Measurements from ENCODE around the gene SATB2. TPM values are rescaled to one million over a fixed set of nuclear protein-coding genes. Genes with fewer than 3 reads are reported as not detected.

SATB2 gene
- total RNA-seq, 3 donors from 2014 or later = 2.3 to 12.2 (median 8.2) TPM

DNA sequence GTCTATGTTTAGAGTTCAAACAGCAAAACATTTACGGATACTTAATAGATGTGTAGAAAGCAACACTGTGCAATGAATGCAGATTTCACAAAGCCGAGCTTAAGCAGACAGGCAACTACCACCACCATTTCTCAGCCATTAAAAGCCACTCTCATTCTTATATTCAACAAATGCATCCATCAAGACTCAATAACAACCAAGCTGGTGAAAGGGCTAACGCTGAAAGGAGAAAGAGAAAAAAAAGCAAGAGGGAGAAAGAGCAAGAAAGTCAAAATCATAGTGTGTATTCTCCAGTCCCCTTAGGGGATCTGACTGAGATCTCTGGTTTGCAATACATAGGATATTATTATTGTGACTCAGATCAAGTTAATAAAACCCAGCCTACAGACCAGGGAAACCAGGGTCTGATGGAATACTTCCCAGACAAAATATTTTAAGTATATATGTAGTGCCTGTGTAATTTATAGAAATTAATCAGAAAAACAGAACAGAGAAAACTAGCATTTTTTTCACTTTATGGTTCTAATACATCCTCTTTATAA is 14.1 kb downstream of the SATB2 start:
- intact Hi-C loops (cut with DNase I; ENCODE audit: low total_unique reads) = no loop called here
- Histone ChIP-seq H3K4me1 (no peaks in the 10 kb centered on the region), H3K4me3 (no peak overlapping the region), H3K9me3 (no peaks in the 10 kb centered on the region), H3K27ac (no peak overlapping the region), H3K27me3 (peaks cover 0 to 4% of the 10 kb centered on the region in 2 donors), H3K36me3 (no peaks in the 10 kb centered on the region)
- DNase-seq (ENCODE audit: low spot score in 2 of 2) = no peak
- no peak for TF ChIP-seq POLR2A (IDR thresholded peaks at IDR 0.05)
- TF ChIP-seq, protein P1, sequence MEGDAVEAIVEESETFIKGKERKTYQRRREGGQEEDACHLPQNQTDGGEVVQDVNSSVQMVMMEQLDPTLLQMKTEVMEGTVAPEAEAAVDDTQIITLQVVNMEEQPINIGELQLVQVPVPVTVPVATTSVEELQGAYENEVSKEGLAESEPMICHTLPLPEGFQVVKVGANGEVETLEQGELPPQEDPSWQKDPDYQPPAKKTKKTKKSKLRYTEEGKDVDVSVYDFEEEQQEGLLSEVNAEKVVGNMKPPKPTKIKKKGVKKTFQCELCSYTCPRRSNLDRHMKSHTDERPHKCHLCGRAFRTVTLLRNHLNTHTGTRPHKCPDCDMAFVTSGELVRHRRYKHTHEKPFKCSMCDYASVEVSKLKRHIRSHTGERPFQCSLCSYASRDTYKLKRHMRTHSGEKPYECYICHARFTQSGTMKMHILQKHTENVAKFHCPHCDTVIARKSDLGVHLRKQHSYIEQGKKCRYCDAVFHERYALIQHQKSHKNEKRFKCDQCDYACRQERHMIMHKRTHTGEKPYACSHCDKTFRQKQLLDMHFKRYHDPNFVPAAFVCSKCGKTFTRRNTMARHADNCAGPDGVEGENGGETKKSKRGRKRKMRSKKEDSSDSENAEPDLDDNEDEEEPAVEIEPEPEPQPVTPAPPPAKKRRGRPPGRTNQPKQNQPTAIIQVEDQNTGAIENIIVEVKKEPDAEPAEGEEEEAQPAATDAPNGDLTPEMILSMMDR (IDR thresholded peaks at IDR 0.05) = no peak
- no peak for TF ChIP-seq POLR2AphosphoS5 (IDR thresholded peaks at IDR 0.05)

DNA sequence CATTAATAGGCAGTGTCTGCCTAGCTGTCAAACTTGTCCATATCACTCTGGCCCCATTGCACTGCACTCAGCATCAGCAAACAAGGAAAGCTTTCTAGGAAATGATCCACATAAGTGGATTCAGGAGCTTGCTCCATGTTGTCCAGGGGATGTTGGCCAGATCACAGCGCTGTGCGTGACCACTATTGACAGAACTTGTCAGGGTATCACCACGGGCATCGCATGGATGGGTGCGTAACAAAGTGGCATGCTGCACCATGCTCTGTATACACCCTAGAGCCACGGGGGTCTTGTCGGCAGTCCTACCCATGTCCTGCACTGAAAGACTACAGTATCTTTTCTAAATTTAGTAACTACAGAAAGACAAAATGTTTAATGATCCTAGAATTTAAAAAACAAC is 15.6 kb downstream of the SATB2 start:
- no peaks in the 10 kb centered on the region for H3K4me1 ChIP-seq
- intact Hi-C loops (cut with DNase I; ENCODE audit: low total_unique reads) = no loop called here

DNA sequence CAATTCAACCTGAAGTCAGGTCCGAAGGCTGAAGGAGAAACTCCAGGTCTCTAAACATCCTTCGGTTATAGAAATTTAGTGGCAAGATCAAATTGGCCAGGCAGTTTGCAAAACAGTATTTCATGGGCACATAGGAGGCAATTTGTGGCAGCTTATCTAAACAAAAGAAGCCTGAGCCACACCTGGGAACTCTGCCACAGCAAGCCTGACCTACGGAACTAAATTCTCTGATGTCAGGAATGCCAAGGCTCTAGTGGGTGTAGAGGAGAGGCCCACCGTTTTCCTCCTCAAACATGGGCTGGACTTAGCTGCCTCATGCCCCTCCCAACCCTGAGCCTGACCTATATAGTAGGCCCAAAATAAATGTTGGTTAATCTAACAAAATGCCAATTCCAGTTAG is 16.0 kb downstream of the SATB2 start:
- DNase-seq (ENCODE audit: low spot score in 2 of 2) = no peak
- H3K4me1 ChIP-seq = no peaks in the 10 kb centered on the region

More for the DNA sequence above, 15.6 kb downstream of the SATB2 start:
- Histone ChIP-seq H3K4me3 (no peak overlapping the region), H3K27ac (no peak overlapping the region), H3K9me3 (no peaks in the 10 kb centered on the region), H3K36me3 (no peaks in the 10 kb centered on the region), H3K27me3 (peaks cover 0 to 4% of the 10 kb centered on the region in 2 donors)
- TF ChIP-seq POLR2AphosphoS5 (IDR thresholded peaks at IDR 0.05) = no peak
- TF ChIP-seq, protein P1 (IDR thresholded peaks at IDR 0.05) = no peak
- TF ChIP-seq POLR2A (IDR thresholded peaks at IDR 0.05) = no peak
- DNase-seq (ENCODE audit: low spot score in 2 of 2) = no peak

DNA sequence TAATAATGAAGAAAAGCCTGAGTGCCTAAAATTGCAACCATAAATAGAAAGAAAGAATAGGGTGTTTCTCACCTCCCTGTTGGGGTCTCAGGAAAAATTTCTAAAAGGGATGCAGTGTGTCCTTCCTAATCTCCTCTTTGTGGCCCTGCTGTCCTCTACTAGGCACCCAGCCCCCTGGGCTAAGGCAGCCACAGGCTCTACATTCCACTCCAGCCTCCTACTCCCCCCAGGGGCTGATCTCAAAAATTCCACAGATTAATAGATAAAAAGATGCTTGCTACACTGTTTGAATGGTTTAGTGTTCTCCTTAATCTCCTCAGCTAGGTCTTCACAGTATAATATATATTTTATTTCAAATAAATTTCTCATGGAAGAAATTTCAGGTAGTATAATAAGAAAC is 17.6 kb downstream of the SATB2 start:
- Histone ChIP-seq H3K4me1 (no peaks in the 10 kb centered on the region), H3K9me3 (no peaks in the 10 kb centered on the region), H3K4me3 (no peak overlapping the region), H3K27ac (no peak overlapping the region), H3K27me3 (no peaks in the 10 kb centered on the region), H3K36me3 (no peaks in the 10 kb centered on the region)
- DNase-seq (ENCODE audit: low spot score in 2 of 2) = no peak
- TF ChIP-seq POLR2A (IDR thresholded peaks at IDR 0.05) (no peak), POLR2AphosphoS5 (IDR thresholded peaks at IDR 0.05) (no peak)
- TF ChIP-seq, protein P1 (IDR thresholded peaks at IDR 0.05) = no peak
- intact Hi-C loops (cut with DNase I; ENCODE audit: low total_unique reads) = no loop called here

More for the DNA sequence above, 16.0 kb downstream of the SATB2 start:
- no peak for TF ChIP-seq POLR2AphosphoS5 (IDR thresholded peaks at IDR 0.05)
- no peaks in the 10 kb centered on the region for H3K9me3 ChIP-seq
- intact Hi-C loops (cut with DNase I; ENCODE audit: low total_unique reads) = no loop called here
- no peaks in the 10 kb centered on the region for H3K27me3 ChIP-seq
- no peak overlapping the region for H3K4me3 ChIP-seq
- H3K36me3 ChIP-seq = no peaks in the 10 kb centered on the region
- H3K27ac ChIP-seq = no peak overlapping the region

DNA sequence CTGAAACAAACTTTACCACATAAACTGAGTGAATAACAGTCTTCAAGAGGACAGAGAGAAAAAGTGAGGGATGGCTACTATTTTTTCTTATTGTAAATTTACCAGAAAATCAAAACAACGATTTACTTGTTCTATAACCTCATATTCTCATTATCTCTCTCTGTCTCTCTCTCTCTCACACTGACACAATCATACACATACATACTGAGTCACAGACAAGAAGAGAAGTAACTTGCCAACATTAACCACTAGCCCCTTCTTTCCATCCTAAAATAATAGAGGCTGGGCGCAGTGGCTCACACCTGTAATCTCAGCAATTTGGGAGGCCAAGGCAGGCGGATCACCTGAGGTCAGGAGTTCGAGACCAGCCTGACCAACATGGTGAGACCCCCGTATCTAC is 18.2 kb downstream of the SATB2 start:
- no peaks in the 10 kb centered on the region for H3K36me3 ChIP-seq
- intact Hi-C loops (cut with DNase I; ENCODE audit: low total_unique reads) = no loop called here
- H3K9me3 ChIP-seq = no peaks in the 10 kb centered on the region
- H3K4me1 ChIP-seq = no peaks in the 10 kb centered on the region
- no peaks in the 10 kb centered on the region for H3K27me3 ChIP-seq
- H3K4me3 ChIP-seq = no peak overlapping the region
- DNase-seq (ENCODE audit: low spot score in 2 of 2) = no peak
- H3K27ac ChIP-seq = no peak overlapping the region
- TF ChIP-seq, protein P1 (IDR thresholded peaks at IDR 0.05) = no peak
- TF ChIP-seq POLR2A (IDR thresholded peaks at IDR 0.05) = no peak
- TF ChIP-seq POLR2AphosphoS5 (IDR thresholded peaks at IDR 0.05) = no peak

DNA sequence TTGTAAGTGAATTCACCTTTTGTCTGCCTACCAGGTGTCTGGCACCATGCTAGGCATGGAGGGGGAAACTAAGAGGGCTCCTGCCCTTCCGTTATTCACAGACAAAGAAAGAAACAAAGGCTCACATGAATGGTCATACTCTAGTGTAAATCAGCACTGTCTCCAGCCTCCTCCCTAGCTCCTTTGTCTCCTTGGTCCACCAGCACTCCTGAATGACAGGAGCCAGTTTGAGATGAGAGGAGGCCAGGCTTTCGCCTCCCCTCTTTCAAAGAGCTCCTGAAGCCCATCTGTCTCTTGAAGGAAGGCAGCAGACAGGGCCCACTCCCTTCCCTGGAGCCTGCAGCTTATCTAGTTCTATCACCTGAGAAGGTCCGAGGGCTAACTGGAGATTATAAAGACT is 18.7 kb downstream of the SATB2 start:
- Histone ChIP-seq H3K27ac (no peak overlapping the region), H3K4me3 (no peak overlapping the region), H3K27me3 (no peaks in the 10 kb centered on the region), H3K4me1 (no peaks in the 10 kb centered on the region), H3K36me3 (no peaks in the 10 kb centered on the region), H3K9me3 (no peaks in the 10 kb centered on the region)
- TF ChIP-seq, protein P1 (IDR thresholded peaks at IDR 0.05) = no peak
- no peak for TF ChIP-seq POLR2A (IDR thresholded peaks at IDR 0.05)
- no peak for TF ChIP-seq POLR2AphosphoS5 (IDR thresholded peaks at IDR 0.05)
- no peak for DNase-seq (ENCODE audit: low spot score in 2 of 2)
- intact Hi-C loops (cut with DNase I; ENCODE audit: low total_unique reads) = no loop called here

Measured in breast epithelium (tissue), 4 donors.